H9 (cell line): ENCODE data around the gene SSTR3. TPM values are rescaled to one million over a fixed set of nuclear protein-coding genes. Genes with fewer than 3 reads are reported as not detected.

Experiments used
- DNase-seq: peaks from one replicate; pipeline ENCODE4 v3.0.0-alpha.2; 2017
- H2AFZ ChIP-seq: one replicate; pipeline ENCODE4 v1.6.1; 2013; ENCODE audit warnings: mild to moderate bottlenecking, low read length, control low read depth, moderate library complexity
- H2AK5ac ChIP-seq: 2 replicates; pipeline ENCODE4 v1.6.1; 2013; ENCODE audit warnings: low read length, control low read depth, mixed read lengths; ENCODE audit not compliant: insufficient read length
- H2BK120ac ChIP-seq: one replicate; pipeline ENCODE4 v1.6.1; 2013; ENCODE audit warnings: low read depth, mild to moderate bottlenecking, low read length, control low read depth, inconsistent platforms; ENCODE audit not compliant: poor library complexity, severe bottlenecking
- H2BK12ac ChIP-seq: 2 replicates; pipeline ENCODE4 v1.6.1; 2013; ENCODE audit warnings: low read length, control low read depth, mixed read lengths, low read depth; ENCODE audit not compliant: insufficient read length
- H2BK15ac ChIP-seq: 2 replicates; pipeline ENCODE4 v1.6.1; 2013; ENCODE audit warnings: low read depth, low read length, control low read depth
- H2BK20ac ChIP-seq: one replicate; pipeline ENCODE4 v1.6.1; 2013; ENCODE audit warnings: low read depth, mild to moderate bottlenecking, low read length, control low read depth, inconsistent platforms; ENCODE audit not compliant: poor library complexity, severe bottlenecking
- H2BK5ac ChIP-seq: 2 replicates; pipeline ENCODE4 v1.6.1; 2013; ENCODE audit warnings: low read length, control low read depth, mixed read lengths; ENCODE audit not compliant: insufficient read length
- H3K14ac ChIP-seq: 2 replicates; pipeline ENCODE4 v1.6.1; 2013; ENCODE audit warnings: low read length, control low read depth; ENCODE audit not compliant: insufficient read depth
- H3K18ac ChIP-seq: 2 replicates; pipeline ENCODE4 v1.6.1; 2013; ENCODE audit warnings: low read depth, mild to moderate bottlenecking, mixed read lengths, low read length, control low read depth; ENCODE audit not compliant: insufficient read length
- H3K23ac ChIP-seq: 2 replicates; pipeline ENCODE4 v1.6.1; 2013; ENCODE audit warnings: low read length, control low read depth, mixed read lengths, low read depth; ENCODE audit not compliant: insufficient read length
- H3K23me2 ChIP-seq: 2 replicates; pipeline ENCODE4 v1.6.1; 2013; ENCODE audit warnings: low read depth, mild to moderate bottlenecking, mixed read lengths, low read length, control low read depth; ENCODE audit not compliant: insufficient read length, poor library complexity, severe bottlenecking
- H3K27ac ChIP-seq: 2 replicates; pipeline ENCODE4 v1.5.1; 2013; ENCODE audit warnings: low read length, control low read depth, mixed read lengths, low read depth; ENCODE audit not compliant: insufficient read length
- H3K27me3 ChIP-seq: 2 replicates; pipeline ENCODE4 v1.6.1; 2013; ENCODE audit warnings: low read length, control low read depth, inconsistent platforms; ENCODE audit not compliant: insufficient read depth
- H3K4ac ChIP-seq: 2 replicates; pipeline ENCODE4 v1.6.1; 2013; ENCODE audit warnings: low read depth, mild to moderate bottlenecking, control low read depth, inconsistent platforms, low read length, moderate library complexity
- H3K4me1 ChIP-seq: 2 replicates; pipeline ENCODE4 v1.6.1; 2013; ENCODE audit warnings: low read length, control low read depth, inconsistent platforms; ENCODE audit not compliant: insufficient read depth
- H3K4me2 ChIP-seq: 2 replicates; pipeline ENCODE4 v1.6.1; 2013; ENCODE audit warnings: low read length, control low read depth, mixed read lengths; ENCODE audit not compliant: insufficient read length, insufficient read depth
- H3K56ac ChIP-seq: 2 replicates; pipeline ENCODE4 v1.6.1; 2013; ENCODE audit warnings: low read depth, mild to moderate bottlenecking, mixed read lengths, low read length, control low read depth; ENCODE audit not compliant: insufficient read length
- H3K79me1 ChIP-seq: 2 replicates; pipeline ENCODE4 v1.6.1; 2013; ENCODE audit warnings: low read depth, mild to moderate bottlenecking, moderate library complexity, low read length, control low read depth, inconsistent platforms; ENCODE audit not compliant: insufficient read depth, poor library complexity, severe bottlenecking
- H3K79me2 ChIP-seq: 2 replicates; pipeline ENCODE4 v1.6.1; 2013; ENCODE audit warnings: low read length, control low read depth, inconsistent platforms; ENCODE audit not compliant: insufficient read depth
- H3K9ac ChIP-seq: 2 replicates; pipeline ENCODE4 v1.6.1; 2013; ENCODE audit warnings: low read length, control low read depth, mixed read lengths; ENCODE audit not compliant: insufficient read length; ENCODE audit errors: extremely low read depth
- H3K9me3 ChIP-seq: one replicate; pipeline ENCODE4 v1.6.1; 2013; ENCODE audit warnings: low read depth, low read length, inconsistent platforms; ENCODE audit not compliant: control insufficient read depth
- H3T11ph ChIP-seq: one replicate; pipeline ENCODE4 v1.6.1; 2013; ENCODE audit warnings: mild to moderate bottlenecking, low read length, control low read depth, inconsistent platforms
- H4K20me1 ChIP-seq: one replicate; pipeline ENCODE4 v1.6.1; 2013; ENCODE audit not compliant: control insufficient read depth, insufficient read length, insufficient read depth
- H4K5ac ChIP-seq: 2 replicates; pipeline ENCODE4 v1.6.1; 2013; ENCODE audit warnings: low read depth, mild to moderate bottlenecking, mixed read lengths, low read length, control low read depth; ENCODE audit not compliant: insufficient read length
- H4K8ac ChIP-seq: replicated peaks from 2 replicates; pipeline ENCODE4 v1.6.1; 2013; ENCODE audit warnings: low read length, control low read depth, mixed read lengths, low read depth; ENCODE audit not compliant: insufficient read length
- H4K91ac ChIP-seq: 2 replicates; pipeline ENCODE4 v1.6.1; 2013; ENCODE audit warnings: low read depth, mild to moderate bottlenecking, moderate library complexity, mixed read lengths, low read length, control low read depth; ENCODE audit not compliant: insufficient read length
- H3K27ac Mint-ChIP-seq, 3 experiments: 2 replicates in 2 of 3; 3 replicates in 1 of 3; pipeline ENCODE4 v1.8.0; 2020 to 2021; ENCODE audit warnings: mixed read lengths in 3 of 3, mild to moderate bottlenecking in 1 of 3, moderate library complexity in 1 of 3
- H3K27me3 Mint-ChIP-seq: 2 replicates; pipeline ENCODE4 v1.8.0; 2021; ENCODE audit warnings: low read depth, mild to moderate bottlenecking, moderate library complexity, mixed read lengths
- H3K36me3 Mint-ChIP-seq, 3 experiments: 2 replicates in 2 of 3; 3 replicates in 1 of 3; pipeline ENCODE4 v1.8.0; 2020 to 2021; ENCODE audit warnings: low read depth in 3 of 3, mixed read lengths in 3 of 3; ENCODE audit not compliant: insufficient read depth in 1 of 3
- H3K4me1 Mint-ChIP-seq, 2 experiments: 2 replicates each; pipeline ENCODE4 v1.8.0; 2020; ENCODE audit warnings: mixed read lengths in 2 of 2
- H3K4me3 Mint-ChIP-seq, 2 experiments: 2 replicates in 1 of 2; 3 replicates in 1 of 2; pipeline ENCODE4 v1.8.0; 2020 to 2021; ENCODE audit warnings: mild to moderate bottlenecking in 2 of 2, mixed read lengths in 2 of 2, moderate library complexity in 1 of 2
- H3K9me3 Mint-ChIP-seq, 2 experiments: 2 replicates in 1 of 2; 3 replicates in 1 of 2; pipeline ENCODE4 v1.8.0; 2020; ENCODE audit warnings: mild to moderate bottlenecking in 2 of 2, mixed read lengths in 2 of 2, moderate library complexity in 1 of 2
- CTCF ChIP-seq: fragments of 200-600 bp; sonication (generic); conservative IDR thresholded peaks from 3 replicates; pipeline ENCODE4 v1.8.0; 2021; ENCODE audit warnings: antibody characterized with exemption, mild to moderate bottlenecking
- WGBS: extraction: QIAGEN DNeasy Blood & Tissue Kit; methylation state at CpG from one replicate; pipeline ENCODE4 v1.1.7; 2013; ENCODE audit warnings: missing lambda C conversion rate, low lambda C conversion rate, mixed read lengths; ENCODE audit not compliant: insufficient read length; ENCODE audit errors: extremely low coverage; 5-methylcytosine and 5-hydroxymethylcytosine counted together
- total RNA-seq: library from RNA; stranded (reverse); gene quantifications from 2 replicates; pipeline ENCODE4 v1.2.1, GENCODE V29; 2021

The SSTR3 gene
- total RNA-seq, 1 experiment from 2014 or later = 0.68 TPM

- Mint-ChIP-seq H3K9me3 (no peaks in the 10 kb centered on the region; a peak in 1 of 5 replicates), H3K36me3 (no peaks in the 10 kb centered on the region), H3K27ac (0 out of 7 replicates have a peak overlapping the region, but pooled peaks of 1 of the 3 experiments have one; percentile 40), H3K27me3 (peaks cover 14% of the 10 kb centered on the region), H3K4me1 (peaks cover 14 to 44% of the 10 kb centered on the region in 2 experiments), H3K4me3 (no peak overlapping the region)
- no CpG with 5 or more reads among the region's 7 CpGs for WGBS
- Histone ChIP-seq H3K79me1 (no peaks in the 10 kb centered on the region), H2BK15ac (no peak overlapping the region), H3K4me2 (no peak overlapping the region), H4K8ac (no peak overlapping the region), H3K23ac (no peak overlapping the region), H3K9ac (no peak overlapping the region), H3K56ac (no peak overlapping the region), H4K5ac (no peak overlapping the region), H4K20me1 (no peaks in the 10 kb centered on the region), H3K18ac (no peak overlapping the region), H3K4me1 (no peaks in the 10 kb centered on the region), H3K23me2 (no peaks in the 10 kb centered on the region), H2AFZ (no peak overlapping the region), H3K27ac (no peak overlapping the region), H2BK5ac (no peak overlapping the region), H3T11ph (no peak overlapping the region), H2AK5ac (no peak overlapping the region), H4K91ac (no peak overlapping the region), H3K9me3 (no peaks in the 10 kb centered on the region), H3K79me2 (no peaks in the 10 kb centered on the region), H2BK120ac (no peak overlapping the region), H2BK20ac (no peak overlapping the region), H3K14ac (no peak overlapping the region; the same call in 1 of the 2 replicates), H3K4ac (no peak overlapping the region), H3K27me3 (no peaks in the 10 kb centered on the region), H2BK12ac (no peak overlapping the region)
- no peak for DNase-seq
- TF ChIP-seq CTCF = no peak
Measured at GRCh38 chr22:37240941-37241320, 28.7 kb upstream of the SSTR3 start.
